ENCODE data around the gene THRAP3.

THRAP3 gene

DNA sequence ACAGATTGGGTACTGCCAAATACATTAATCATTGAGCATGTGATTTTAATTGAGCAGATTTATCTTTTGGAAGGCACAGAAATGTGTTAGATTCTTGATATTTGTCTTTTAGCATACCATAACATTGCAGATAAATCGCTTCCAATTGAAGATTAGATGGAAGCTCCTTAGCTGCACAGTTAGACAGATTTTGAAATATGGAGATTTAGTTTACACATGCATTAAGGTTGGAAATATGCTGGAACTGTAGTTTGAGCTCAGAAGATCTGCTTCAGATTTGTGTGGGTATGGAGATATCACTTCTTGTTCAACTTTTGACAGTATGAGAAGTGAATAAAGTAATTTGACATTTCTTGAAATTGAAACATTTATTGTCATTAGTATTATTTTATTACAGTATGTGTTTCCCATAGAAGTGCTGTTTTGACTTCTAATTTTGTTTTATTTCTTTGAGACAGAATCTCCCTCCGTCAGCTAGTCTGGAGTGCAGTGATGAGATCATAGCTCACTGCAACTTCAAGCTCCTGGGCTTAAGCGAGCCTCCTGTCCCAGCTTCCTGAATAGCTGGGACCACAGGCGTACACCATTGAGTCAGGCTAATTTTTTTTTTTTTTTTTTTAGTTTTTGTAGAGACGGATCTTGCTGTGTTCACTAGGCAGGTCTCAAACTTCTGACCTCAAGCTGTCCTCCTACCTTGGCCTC lies 29.1 kb downstream of the THRAP3 start:
- DNase-seq = no peak

GRCh38 chr1:36256558-36257374 lies 32.5 kb downstream of the THRAP3 start:
- DNase-seq = no peak

GRCh38 chr1:36257375-36257767 lies 33.1 kb downstream of the THRAP3 start:
- no peak for DNase-seq

DNA sequence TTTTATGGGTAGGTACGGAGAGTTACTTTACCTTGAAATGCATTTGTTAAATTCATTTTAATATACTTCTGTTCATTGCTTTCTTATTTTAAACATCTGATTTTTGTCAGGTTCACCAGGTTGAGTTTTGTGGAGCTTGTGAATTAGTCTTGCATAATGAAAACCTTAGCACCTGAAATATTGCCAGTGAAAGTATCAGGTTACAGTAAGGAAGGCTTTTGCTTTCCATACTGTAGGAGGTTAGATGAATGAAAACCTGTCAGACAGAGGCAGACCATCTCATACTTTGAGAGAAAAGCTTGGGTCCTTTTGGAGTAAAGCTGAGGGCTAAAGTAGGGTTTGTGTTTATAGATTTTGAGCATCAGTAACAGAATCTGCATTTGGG lies 34.7 kb downstream of the THRAP3 start:
- DNase-seq = no peak

- DNase-seq = no peak
These were observed 44.7 kb downstream of the THRAP3 start for GRCh38 chr1:36268981-36269380.

DNA sequence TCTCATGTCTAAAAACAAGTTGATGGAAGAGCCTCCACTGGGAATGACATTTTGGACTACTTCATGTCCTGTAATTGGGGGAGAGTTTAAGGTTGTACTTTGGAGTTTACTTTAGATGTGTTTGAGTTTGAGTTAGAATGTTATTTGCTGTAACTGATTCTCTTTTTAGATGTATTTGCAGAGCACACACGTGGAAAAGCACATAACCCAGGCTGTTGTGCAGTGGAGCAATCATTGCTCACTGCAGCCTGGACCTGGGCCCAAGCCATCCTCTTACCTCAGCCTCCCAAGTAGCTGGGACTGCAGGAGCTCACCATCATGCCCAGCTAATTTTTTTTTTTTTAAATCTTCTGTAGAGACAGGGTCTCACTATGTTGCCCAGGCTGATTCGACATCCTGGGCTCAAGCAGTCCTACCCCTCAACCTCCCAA lies 45.2 kb downstream of the THRAP3 start:
- no peak for DNase-seq

GRCh38 chr1:36273024-36273423 lies 48.8 kb downstream of the THRAP3 start:
- DNase-seq = no peak

DNA sequence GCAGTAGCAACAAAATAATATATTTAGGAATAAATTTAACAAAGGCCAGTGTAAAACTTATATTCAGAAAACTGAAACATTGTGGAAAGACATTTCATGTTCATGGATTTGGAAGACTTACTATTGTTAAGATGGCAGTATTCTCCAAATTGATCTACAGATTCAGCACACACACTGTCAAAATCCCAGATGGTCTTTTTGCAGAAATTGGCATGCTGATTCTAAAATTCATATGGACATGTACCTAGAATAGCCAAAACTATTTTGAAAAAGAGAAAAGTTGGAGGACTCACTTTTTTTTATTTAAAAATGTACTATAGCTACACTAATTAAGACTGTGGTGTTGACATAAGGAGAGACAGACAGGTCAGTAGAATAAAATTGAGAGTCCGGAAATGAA lies 50.0 kb downstream of the THRAP3 start:
- DNase-seq = no peak

DNA sequence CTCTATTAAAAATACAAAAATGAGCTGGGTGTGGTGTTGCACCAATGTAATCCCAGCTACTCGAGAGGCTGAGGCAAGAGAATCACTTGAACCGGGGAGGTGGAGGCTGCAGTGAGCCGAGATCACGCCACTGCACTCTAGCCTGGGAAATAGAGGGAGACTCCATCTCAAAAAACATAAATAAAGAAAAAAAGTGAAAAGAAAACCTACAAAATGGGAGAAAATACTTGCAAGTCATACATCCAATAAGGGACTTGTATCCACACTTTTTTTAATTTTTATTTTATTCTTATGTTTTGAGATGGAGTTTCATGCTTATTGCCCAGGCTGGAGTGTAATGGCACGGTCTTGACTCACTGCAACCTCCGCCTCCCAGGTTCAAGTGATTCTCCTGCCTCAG lies 52.4 kb downstream of the THRAP3 start:
- DNase-seq = no peak

DNA sequence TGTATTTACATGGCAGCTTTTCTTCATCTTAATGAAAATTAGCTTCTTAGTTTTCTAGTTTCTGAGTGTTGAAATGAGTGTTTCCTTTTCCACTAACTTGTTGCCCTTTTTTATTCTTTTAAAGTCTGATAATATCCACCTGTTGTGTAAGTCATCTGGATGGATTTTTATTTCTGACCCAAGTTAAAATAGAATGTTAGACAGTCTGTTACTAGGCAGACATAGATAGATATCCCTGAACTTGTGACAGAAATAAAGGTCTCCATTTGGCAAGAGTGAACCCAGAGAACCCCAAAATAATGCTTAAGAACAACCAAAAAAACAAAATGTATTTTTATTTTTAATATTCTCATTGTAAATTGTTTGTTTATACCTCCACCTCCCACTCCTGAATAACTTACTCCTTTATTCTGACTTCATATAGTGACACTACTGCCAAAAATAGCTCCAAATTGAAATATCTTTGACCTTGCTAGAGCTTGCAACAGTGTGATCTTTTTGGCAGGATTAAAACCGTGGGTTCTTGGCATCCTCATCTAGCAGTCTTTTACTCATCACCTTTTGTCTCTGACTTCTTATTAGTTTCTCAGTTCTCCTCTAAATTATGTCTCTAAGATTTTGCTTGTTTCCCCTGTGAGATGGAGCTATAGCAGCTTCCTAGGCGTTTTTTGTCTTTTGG lies 55.0 kb downstream of the THRAP3 start:
- no peak for DNase-seq

- no peak for DNase-seq
These were observed 55.6 kb downstream of the THRAP3 start for GRCh38 chr1:36279789-36280296.

GRCh38 chr1:36284061-36284460 lies 59.8 kb downstream of the THRAP3 start:
- DNase-seq = no peak

DNA sequence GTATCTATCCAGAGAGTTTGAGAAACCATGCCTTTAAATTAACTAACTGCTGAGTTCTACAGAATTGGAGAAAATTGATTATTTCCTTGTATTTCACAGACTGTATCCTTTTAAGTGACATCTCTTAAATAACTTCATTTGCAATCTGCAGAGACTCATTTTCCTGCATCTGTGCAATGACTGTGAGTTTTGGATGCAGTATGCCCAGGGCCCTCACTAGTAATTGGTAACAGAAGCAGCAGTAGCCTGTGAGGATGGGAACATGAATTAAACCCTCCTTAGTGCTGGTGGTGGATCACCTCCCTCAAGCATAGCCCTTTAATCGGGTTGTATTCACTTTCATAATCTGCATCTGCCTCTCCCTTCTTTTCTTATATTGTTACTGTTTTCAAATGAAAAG lies 60.3 kb downstream of the THRAP3 start:
- DNase-seq = no peak

- DNase-seq = peak; percentile 70
These were observed 61.3 kb downstream of the THRAP3 start for GRCh38 chr1:36285443-36286101.

DNA sequence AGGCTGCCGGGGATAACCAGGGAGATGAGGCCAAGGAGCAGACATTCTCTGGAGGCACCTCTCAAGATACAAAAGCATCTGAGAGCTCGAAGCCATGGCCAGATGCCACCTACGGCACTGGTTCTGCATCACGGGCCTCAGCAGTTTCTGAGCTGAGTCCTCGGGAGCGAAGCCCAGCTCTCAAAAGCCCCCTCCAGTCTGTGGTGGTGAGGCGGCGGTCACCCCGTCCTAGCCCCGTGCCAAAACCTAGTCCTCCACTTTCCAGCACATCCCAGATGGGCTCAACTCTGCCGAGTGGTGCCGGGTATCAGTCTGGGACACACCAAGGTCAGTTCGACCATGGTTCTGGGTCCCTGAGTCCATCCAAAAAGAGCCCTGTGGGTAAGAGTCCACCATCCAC lies 62.6 kb downstream of the THRAP3 start:
- no peak for DNase-seq

DNA sequence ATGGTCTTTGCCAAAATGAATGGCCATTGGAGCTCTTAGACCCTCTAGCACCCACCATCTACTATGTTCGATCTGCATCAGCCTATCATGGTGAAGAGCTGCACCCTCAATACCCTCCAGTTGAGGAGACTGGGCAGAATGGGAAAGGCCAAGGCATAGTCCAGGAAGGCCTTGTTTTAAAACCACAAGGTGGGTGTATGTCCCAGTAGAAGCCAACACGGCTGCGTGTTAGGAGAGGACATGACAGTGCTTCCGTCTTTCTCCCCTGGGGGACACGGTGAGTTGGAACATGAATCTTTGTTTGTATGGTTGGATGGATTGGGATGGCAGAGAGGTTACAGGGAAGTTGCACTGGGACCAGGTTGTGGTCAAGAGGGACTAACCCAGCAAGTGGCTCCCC lies 63.4 kb downstream of the THRAP3 start:
- no peak for DNase-seq

DNA sequence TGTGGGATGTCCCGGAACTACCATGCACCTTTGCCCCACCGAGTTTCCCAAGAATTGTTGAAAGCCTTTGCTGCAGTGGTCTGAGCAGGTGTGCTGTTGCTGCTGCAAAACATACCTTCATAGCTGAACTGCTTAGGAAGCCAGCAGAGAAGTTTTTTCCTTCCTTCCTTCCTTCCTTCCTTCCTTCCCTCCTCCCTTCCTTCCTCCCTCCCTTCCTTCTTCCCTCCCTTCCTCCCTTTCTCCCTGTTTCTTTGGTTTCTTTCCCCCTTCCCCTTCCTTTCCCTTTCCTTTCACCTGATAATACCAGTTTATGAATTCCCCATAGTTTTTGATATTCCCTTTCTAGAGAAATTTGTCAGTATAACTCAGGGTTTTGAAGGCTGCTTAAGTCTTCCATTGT lies 71.1 kb downstream of the THRAP3 start:
- DNase-seq = no peak

- no peak for DNase-seq
These were observed 72.8 kb downstream of the THRAP3 start for GRCh38 chr1:36297062-36297461.

DNA sequence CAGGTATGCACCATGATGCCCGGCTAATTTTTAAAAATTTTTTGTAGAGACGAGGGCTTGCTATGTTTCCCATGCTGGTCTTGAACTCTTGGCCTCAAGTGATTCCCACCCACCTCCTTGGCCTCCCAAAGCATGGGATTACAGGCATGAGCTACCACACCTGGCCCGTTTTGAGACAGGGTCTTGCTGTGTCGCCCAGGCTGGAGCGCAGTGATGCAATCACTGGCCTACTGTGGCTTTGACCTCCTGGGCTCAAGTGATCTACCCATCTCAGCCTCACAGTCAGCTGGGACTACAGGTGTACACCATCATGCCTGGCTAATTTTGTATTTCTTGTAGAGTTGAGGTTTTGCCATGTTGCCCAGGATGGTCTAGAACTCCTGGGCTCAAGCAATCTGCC lies 74.4 kb downstream of the THRAP3 start:
- DNase-seq = no peak

GRCh38 chr1:36300526-36300925 lies 76.3 kb downstream of the THRAP3 start:
- DNase-seq = no peak

GRCh38 chr1:36301220-36301619 lies 77.0 kb downstream of the THRAP3 start:
- no peak for DNase-seq

GRCh38 chr1:36303244-36303643 lies 79.0 kb downstream of the THRAP3 start:
- DNase-seq = no peak
